Measurements from ENCODE around the gene ACOX3. TPM values are rescaled to one million over a fixed set of nuclear protein-coding genes. Genes with fewer than 3 reads are reported as not detected.

Gene ACOX3
- polyA plus RNA-seq, 2 of the 4 experiments (the other 2 are of a cell fraction) = 4.9 to 8.2 TPM

DNA sequence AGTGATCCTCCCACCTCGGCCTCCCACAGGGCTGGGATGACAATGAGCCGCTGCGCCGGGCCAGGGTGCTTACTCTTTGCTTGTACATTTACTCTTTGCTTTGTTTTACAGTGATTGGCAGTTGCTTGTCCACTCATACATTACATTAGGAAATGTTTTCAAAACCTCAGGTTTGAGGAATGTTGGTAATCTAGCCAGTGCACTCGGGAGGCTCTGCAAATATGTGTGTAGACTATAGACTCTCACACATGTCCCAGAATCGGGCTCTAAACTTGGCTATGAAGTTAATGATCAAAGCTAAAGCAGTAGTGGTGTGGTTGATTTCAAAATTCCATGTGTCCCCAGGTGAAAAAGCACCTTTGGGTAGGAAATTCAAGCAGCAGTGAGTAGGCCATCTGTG is 20.6 kb upstream of the ACOX3 start (continued):
- no peak for TF ChIP-seq E2F6 (IDR thresholded peaks at IDR 0.05; ENCODE audit: borderline replicate concordance, low read depth)

- DNase-seq (ENCODE audit: low read depth in 1 of 2, low spot score in 1 of 2) (peak in 1 of 2 experiments; percentile 20), FAIRE-seq (no peak), ATAC-seq (peak; percentile 34 to 75; a peak in 4 of 6 replicates)
- CTCF ChIA-PET = interaction anchor here (0.7 to 4.9 kb wide), 2 partner anchors 9 to 11 kb away, joined by 3 to 29 read pairs; no protein-coding TSS in a partner anchor
- no peak overlapping the region for H3K4me2 ChIP-seq
- TF ChIP-seq NR3C1 (IDR thresholded peaks at IDR 0.05) (no peak), ELK1 (IDR thresholded peaks at IDR 0.05; ENCODE audit: low read depth, low read length) (no peak), HDAC2 (IDR thresholded peaks at IDR 0.05) (no peak), ZFP36 (IDR thresholded peaks at IDR 0.05; ENCODE audit: borderline replicate concordance, partially characterized antibody) (no peak), SMC3 (IDR thresholded peaks at IDR 0.05) (no peak), RARB (CRISPR knock-in tag; IDR thresholded peaks at IDR 0.05) (no peak), RNF2 (IDR thresholded peaks at IDR 0.05; ENCODE audit: borderline replicate concordance, low read depth) (no peak), KDM1A (IDR thresholded peaks at IDR 0.05; ENCODE audit: low read depth) (no peak), RAD21 (conservative IDR thresholded peaks at IDR 0.05 in 1 of 2, IDR thresholded peaks at IDR 0.05 in 1 of 2) (no peak), HOXB13 (CRISPR knock-in tag; IDR thresholded peaks at IDR 0.05; ENCODE audit: low read depth) (no peak), PHF8 (IDR thresholded peaks at IDR 0.05; ENCODE audit: borderline replicate concordance, low read depth) (no peak), FOSB (CRISPR knock-in tag; IDR thresholded peaks at IDR 0.05) (no peak), CHD2 (IDR thresholded peaks at IDR 0.05; ENCODE audit: low read length, partially characterized antibody) (no peak)
- TF ChIP-seq, protein P1, sequence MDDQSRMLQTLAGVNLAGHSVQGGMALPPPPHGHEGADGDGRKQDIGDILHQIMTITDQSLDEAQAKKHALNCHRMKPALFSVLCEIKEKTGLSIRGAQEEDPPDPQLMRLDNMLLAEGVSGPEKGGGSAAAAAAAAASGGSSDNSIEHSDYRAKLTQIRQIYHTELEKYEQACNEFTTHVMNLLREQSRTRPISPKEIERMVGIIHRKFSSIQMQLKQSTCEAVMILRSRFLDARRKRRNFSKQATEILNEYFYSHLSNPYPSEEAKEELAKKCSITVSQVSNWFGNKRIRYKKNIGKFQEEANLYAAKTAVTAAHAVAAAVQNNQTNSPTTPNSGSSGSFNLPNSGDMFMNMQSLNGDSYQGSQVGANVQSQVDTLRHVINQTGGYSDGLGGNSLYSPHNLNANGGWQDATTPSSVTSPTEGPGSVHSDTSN (IDR thresholded peaks at IDR 0.05) = no peak
- H3K4me1 ChIP-seq = 0 out of 3 replicates have a peak, but pooled peaks cover 3% of the 10 kb centered on the region
- 61% methylated on average over 7 of the region's 8 CpGs for WGBS (ENCODE audit: missing lambda C conversion rate)
- no peak overlapping the region for H3K27ac ChIP-seq
- no peaks in the 10 kb centered on the region for H3K9me3 ChIP-seq
- POLR2A ChIA-PET = no interaction called here
- H3K4me3 ChIP-seq = no peak overlapping the region
These were observed 19.4 kb upstream of the ACOX3 start for GRCh38 chr4:8459867-8460445.

GRCh38 chr4:8457646-8458252 is 17.2 kb upstream of the ACOX3 start:
- CTCF ChIA-PET = interaction anchor here (4.9 kb wide), 1 partner anchor 11 kb away, joined by 29 read pairs; no protein-coding TSS in a partner anchor
- TF ChIP-seq HDAC2 (IDR thresholded peaks at IDR 0.05) (no peak), RFX5 (IDR thresholded peaks at IDR 0.05) (no peak), SREBF2 (IDR thresholded peaks at IDR 0.05) (no peak), KDM5A (IDR thresholded peaks at IDR 0.05) (no peak), ESRRA (IDR thresholded peaks at IDR 0.05; ENCODE audit: borderline replicate concordance, low read length) (no peak), RNF2 (IDR thresholded peaks at IDR 0.05; ENCODE audit: borderline replicate concordance, low read depth) (no peak), HEYL (CRISPR knock-in tag; IDR thresholded peaks at IDR 0.05) (no peak)

More at GRCh38 chr4:8457646-8458252, 17.2 kb upstream of the ACOX3 start:
- no peaks in the 10 kb centered on the region for H3K9me3 ChIP-seq
- no peak overlapping the region for H3K27ac ChIP-seq
- no peak for FAIRE-seq
- POLR2A ChIA-PET = no interaction called here
- H3K4me1 ChIP-seq = 0 out of 3 replicates have a peak, but pooled peaks cover 3% of the 10 kb centered on the region
- 78% methylated on average over 9 of the region's 9 CpGs for WGBS (ENCODE audit: missing lambda C conversion rate)
- no peak for DNase-seq (ENCODE audit: low read depth in 1 of 2, low spot score in 1 of 2)
- no peak overlapping the region for H3K4me2 ChIP-seq
- ATAC-seq = no peak
- no peak overlapping the region for H3K4me3 ChIP-seq
